NB4 (cell line): ENCODE measurements around the gene LRIG1.

ENCODE experiments used
- CTCF ChIP-seq: IDR thresholded peaks from one replicate; pipeline ENCODE4 v1.5.1; 2012; ENCODE audit warnings: low read depth, low read length
- MAX ChIP-seq: IDR thresholded peaks from 2 replicates; pipeline ENCODE4 v1.6.1; 2011; ENCODE audit warnings: low read depth, low read length
- MYC ChIP-seq: IDR thresholded peaks from 2 replicates; pipeline ENCODE4 v1.6.1; 2011; ENCODE audit warnings: low read depth, low read length
- POLR2A ChIP-seq: IDR thresholded peaks from 2 replicates; pipeline ENCODE4 v1.6.1; 2011; ENCODE audit warnings: mild to moderate bottlenecking; ENCODE audit not compliant: insufficient read length; ENCODE audit errors: extremely low read depth

- no peak for TF ChIP-seq CTCF
- no peak for TF ChIP-seq MYC
- no peak for TF ChIP-seq POLR2A
- no peak for TF ChIP-seq MAX
Measured at GRCh38 chr3:66444146-66444644, 56.6 kb downstream of the LRIG1 start.
